H1 (cell line): ENCODE measurements around the gene CTNND2. TPM values are rescaled to one million over a fixed set of nuclear protein-coding genes. Genes with fewer than 3 reads are reported as not detected.

Experiments used
- ASH2L ChIP-seq: fragments of 200-600, 300-600 bp; sonication (generic); IDR thresholded peaks from one replicate; pipeline ENCODE4 v1.7.1; 2017; ENCODE audit warnings: low read length
- CTBP2 ChIP-seq: IDR thresholded peaks from 2 replicates; pipeline ENCODE4 v1.7.0; 2011; ENCODE audit warnings: borderline replicate concordance, mild to moderate bottlenecking, moderate library complexity, mixed read lengths, low read length; ENCODE audit not compliant: insufficient read depth, insufficient read length
- NRF1 ChIP-seq: IDR thresholded peaks from 2 replicates; pipeline ENCODE4 v1.6.1; 2011; ENCODE audit warnings: mild to moderate bottlenecking, low read depth, low read length, improper control_type of control experiment
- SUZ12 ChIP-seq: fragments of 200-600 bp; sonication (generic); IDR thresholded peaks from 2 replicates; pipeline ENCODE4 v1.6.1; 2012; ENCODE audit warnings: mild to moderate bottlenecking, inconsistent platforms, low read length, moderate library complexity, mixed read lengths
- TCF12 ChIP-seq: IDR thresholded peaks from 2 replicates; pipeline ENCODE4 v1.6.1; 2011; ENCODE audit warnings: low read depth, mild to moderate bottlenecking, low read length
- polyA plus RNA-seq, 7 experiments: library from polyadenylated mRNA; depleted of rRNA in 3 of 7; stranded (reverse) in 5 of 7; unstranded in 2 of 7; fragments of >200 nt in 5 of 7; fragments of 200-250 nt in 2 of 7; gene quantifications; 1 replicate in 5 of 7; 2 replicates in 1 of 7; 4 replicates in 1 of 7; pipeline versions ENCODE4 v1.2.1 to v1.2.3, GENCODE V29; 2011 to 2013; ENCODE audit warnings: missing spikeins in 2 of 7, mixed read lengths in 2 of 7
- total RNA-seq: library from RNA; stranded (reverse); fragmentation: NEBNext Ultra II Directional; extraction: Animal tissue kit (Norgen Biotek cat#: 25700); gene quantifications from 2 replicates; pipeline ENCODE4 v1.2.1, GENCODE V29; 2021
- TF ChIP-seq, protein P1 (sequence below), 3 experiments: IDR thresholded peaks; 1 replicate in 2 of 3; 2 replicates in 1 of 3; pipeline versions ENCODE4 v1.5.1 to v1.6.1; 2011; ENCODE audit warnings: low read length in 3 of 3, mild to moderate bottlenecking in 3 of 3, inconsistent platforms in 2 of 3, low read depth in 1 of 3, moderate library complexity in 1 of 3; ENCODE audit not compliant: insufficient read depth in 1 of 3; ENCODE audit errors: control extremely low read depth in 1 of 3
- TF ChIP-seq, protein P2 (sequence below): IDR thresholded peaks from 2 replicates; pipeline ENCODE4 v1.6.1; 2012; ENCODE audit warnings: inconsistent platforms

CTNND2 gene
- total and polyA plus RNA-seq, 2 of the 8 experiments (the other 6 are each of a cell fraction or from before 2014, with no cell fraction given): 7.4 to 14.2 TPM

DNA sequence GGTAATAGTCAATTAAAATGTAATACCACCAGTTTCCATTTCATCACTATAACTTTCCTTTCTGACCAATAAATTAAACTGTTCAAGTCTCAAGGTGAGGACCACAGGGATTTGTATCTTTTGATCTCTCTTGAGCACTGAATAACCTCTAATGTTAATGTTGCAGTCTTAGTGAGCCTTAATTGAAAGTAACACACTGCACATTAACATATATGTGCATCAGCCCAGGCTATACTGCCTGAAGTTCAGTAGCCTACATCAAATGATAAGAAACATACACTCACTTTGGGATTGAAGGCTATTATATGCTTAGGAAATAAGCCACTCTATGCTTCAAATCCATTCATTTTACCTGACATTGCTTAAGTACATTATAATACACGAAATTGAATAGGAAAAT lies 832.2 kb downstream of the CTNND2 start (continued):
- TF ChIP-seq, protein P1, sequence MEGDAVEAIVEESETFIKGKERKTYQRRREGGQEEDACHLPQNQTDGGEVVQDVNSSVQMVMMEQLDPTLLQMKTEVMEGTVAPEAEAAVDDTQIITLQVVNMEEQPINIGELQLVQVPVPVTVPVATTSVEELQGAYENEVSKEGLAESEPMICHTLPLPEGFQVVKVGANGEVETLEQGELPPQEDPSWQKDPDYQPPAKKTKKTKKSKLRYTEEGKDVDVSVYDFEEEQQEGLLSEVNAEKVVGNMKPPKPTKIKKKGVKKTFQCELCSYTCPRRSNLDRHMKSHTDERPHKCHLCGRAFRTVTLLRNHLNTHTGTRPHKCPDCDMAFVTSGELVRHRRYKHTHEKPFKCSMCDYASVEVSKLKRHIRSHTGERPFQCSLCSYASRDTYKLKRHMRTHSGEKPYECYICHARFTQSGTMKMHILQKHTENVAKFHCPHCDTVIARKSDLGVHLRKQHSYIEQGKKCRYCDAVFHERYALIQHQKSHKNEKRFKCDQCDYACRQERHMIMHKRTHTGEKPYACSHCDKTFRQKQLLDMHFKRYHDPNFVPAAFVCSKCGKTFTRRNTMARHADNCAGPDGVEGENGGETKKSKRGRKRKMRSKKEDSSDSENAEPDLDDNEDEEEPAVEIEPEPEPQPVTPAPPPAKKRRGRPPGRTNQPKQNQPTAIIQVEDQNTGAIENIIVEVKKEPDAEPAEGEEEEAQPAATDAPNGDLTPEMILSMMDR (IDR thresholded peaks at IDR 0.05; ENCODE audit: control extremely low read depth in 1 of 3, insufficient read depth in 1 of 3, low read depth in 1 of 3, low read length in 3 of 3): no peak
- TF ChIP-seq SUZ12: no peak
- no peak for TF ChIP-seq NRF1
- no peak for TF ChIP-seq ASH2L
- no peak for TF ChIP-seq TCF12
- TF ChIP-seq, protein P2, sequence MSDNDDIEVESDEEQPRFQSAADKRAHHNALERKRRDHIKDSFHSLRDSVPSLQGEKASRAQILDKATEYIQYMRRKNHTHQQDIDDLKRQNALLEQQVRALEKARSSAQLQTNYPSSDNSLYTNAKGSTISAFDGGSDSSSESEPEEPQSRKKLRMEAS: no peak
- TF ChIP-seq CTBP2: no peak
